HEK293 (cell line): ENCODE data around the gene NEK10.

ENCODE experiments used
- CTCF ChIA-PET: fragments of 350-600 bp; formaldehyde crosslinking; extraction: SDS; loops from one replicate; lab custom pipeline; 2021; ENCODE audit warnings: antibody characterized with exemption; lab: Yijun Ruan, JAX
- POLR2A ChIA-PET: fragments of 300-600 bp; formaldehyde crosslinking; extraction: SDS; loops from one replicate; lab custom pipeline; 2020; ENCODE audit warnings: antibody characterized with exemption, inconsistent platforms; lab: Yijun Ruan, JAX
- H3K27ac ChIP-seq: fragments of 200-500 bp; sonication (Bioruptor generic); 2 replicates; pipeline ENCODE4 v1.5.1; 2014; ENCODE audit warnings: low read depth, low read length, control low read depth, inconsistent platforms; ENCODE audit errors: extremely low read depth
- H3K36me3 ChIP-seq, 2 experiments: fragments of 200-500 bp in 1 of 2; sonication (Bioruptor generic) in 1 of 2; 1 replicate in 1 of 2; 2 replicates in 1 of 2; pipeline ENCODE4 v1.5.1; 2014 to 2017; ENCODE audit warnings: inconsistent platforms in 2 of 2, low read length in 2 of 2; ENCODE audit not compliant: control insufficient read depth in 2 of 2, insufficient read depth in 1 of 2
- H3K4me1 ChIP-seq: fragments of 200-500 bp; sonication (Bioruptor generic); 2 replicates; pipeline ENCODE4 v1.5.1; 2014; ENCODE audit warnings: mild to moderate bottlenecking, low read length, inconsistent platforms; ENCODE audit not compliant: control insufficient read depth, insufficient read depth
- H3K4me3 ChIP-seq: 2 replicates; pipeline ENCODE4 v1.5.1; 2011; ENCODE audit warnings: low read depth, mild to moderate bottlenecking, control low read depth, low read length, moderate library complexity
- H3K9me3 ChIP-seq: fragments of 200-500 bp; sonication (Bioruptor generic); 2 replicates; pipeline ENCODE4 v1.5.1; 2014; ENCODE audit warnings: low read depth, low read length, inconsistent platforms; ENCODE audit not compliant: control insufficient read depth, insufficient read depth
- RBAK ChIP-seq: fragments of 450-650 bp; formaldehyde crosslinking; IDR thresholded peaks from 2 replicates; pipeline ENCODE4 v1.5.1; 2016; ENCODE audit warnings: missing biosample characterization, missing genetic modification characterization
- ZBTB20 ChIP-seq: fragments of 450-650 bp; formaldehyde crosslinking; IDR thresholded peaks from 2 replicates; pipeline ENCODE4 v1.5.1; 2016; ENCODE audit warnings: missing biosample characterization, missing genetic modification characterization
- ZNF155 ChIP-seq: fragments of 450-650 bp; formaldehyde crosslinking; IDR thresholded peaks from 2 replicates; pipeline ENCODE4 v1.5.1; 2016; ENCODE audit warnings: missing biosample characterization, missing genetic modification characterization
- ZNF184 ChIP-seq: fragments of 450-650 bp; IDR thresholded peaks from 2 replicates; pipeline ENCODE4 v1.5.1; 2018; ENCODE audit warnings: missing biosample characterization, mild to moderate bottlenecking, missing genetic modification characterization
- ZNF214 ChIP-seq: fragments of 450-650 bp; formaldehyde crosslinking; IDR thresholded peaks from 2 replicates; pipeline ENCODE4 v1.5.1; 2017; ENCODE audit warnings: missing biosample characterization, mild to moderate bottlenecking, missing genetic modification characterization, borderline replicate concordance
- ZNF223 ChIP-seq: fragments of 450-650 bp; formaldehyde crosslinking; IDR thresholded peaks from 2 replicates; pipeline ENCODE4 v1.5.1; 2016; ENCODE audit warnings: missing biosample characterization, missing genetic modification characterization
- ZNF350 ChIP-seq: fragments of 450-650 bp; formaldehyde crosslinking; IDR thresholded peaks from 2 replicates; pipeline ENCODE4 v1.5.0; 2017; ENCODE audit warnings: missing biosample characterization, mild to moderate bottlenecking, missing genetic modification characterization
- ZNF501 ChIP-seq: fragments of 450-650 bp; formaldehyde crosslinking; IDR thresholded peaks from 2 replicates; pipeline ENCODE4 v1.5.1; 2016; ENCODE audit warnings: missing biosample characterization, missing genetic modification characterization
- ZNF561 ChIP-seq: fragments of 450-650 bp; IDR thresholded peaks from 2 replicates; pipeline ENCODE4 v1.5.1; 2018; ENCODE audit warnings: missing biosample characterization, missing genetic modification characterization, borderline replicate concordance
- ZNF624 ChIP-seq: fragments of 450-650 bp; formaldehyde crosslinking; IDR thresholded peaks from 2 replicates; pipeline ENCODE4 v1.5.1; 2017; ENCODE audit warnings: missing biosample characterization, missing genetic modification characterization
- ZNF658 ChIP-seq: fragments of 450-650 bp; formaldehyde crosslinking; IDR thresholded peaks from 2 replicates; pipeline ENCODE4; 2016; ENCODE audit warnings: missing biosample characterization, missing genetic modification characterization
- ZNF76 ChIP-seq: fragments of 450-650 bp; formaldehyde crosslinking; IDR thresholded peaks from 2 replicates; pipeline ENCODE4; 2016; ENCODE audit warnings: low read depth, missing biosample characterization, missing genetic modification characterization, borderline replicate concordance
- ZNF791 ChIP-seq: fragments of 450-650 bp; formaldehyde crosslinking; IDR thresholded peaks from 2 replicates; pipeline ENCODE4 v1.5.1; 2016; ENCODE audit warnings: missing biosample characterization, missing genetic modification characterization
- ZSCAN30 ChIP-seq: fragments of 450-650 bp; IDR thresholded peaks from 2 replicates; pipeline ENCODE4 v1.5.1; 2018; ENCODE audit warnings: missing biosample characterization, mild to moderate bottlenecking, missing genetic modification characterization, moderate library complexity
- TF ChIP-seq, protein P1 (sequence below): fragments of 450-650 bp; formaldehyde crosslinking; IDR thresholded peaks from 2 replicates; pipeline ENCODE4 v1.5.0; 2017; ENCODE audit warnings: missing biosample characterization, missing genetic modification characterization, borderline replicate concordance
- TF ChIP-seq, protein P2 (sequence below): fragments of 450-650 bp; formaldehyde crosslinking; IDR thresholded peaks from 2 replicates; pipeline ENCODE4 v1.5.1; 2016; ENCODE audit warnings: missing biosample characterization, missing genetic modification characterization
- TF ChIP-seq, protein P3 (sequence below): fragments of 450-650 bp; formaldehyde crosslinking; IDR thresholded peaks from 2 replicates; pipeline ENCODE4 v1.5.1; 2016; ENCODE audit warnings: missing biosample characterization, missing genetic modification characterization
- TF ChIP-seq, protein P4 (sequence below): fragments of 450-650 bp; formaldehyde crosslinking; IDR thresholded peaks from 2 replicates; pipeline ENCODE4 v1.5.1; 2016; ENCODE audit warnings: missing biosample characterization, missing genetic modification characterization, borderline replicate concordance

Gene NEK10

DNA sequence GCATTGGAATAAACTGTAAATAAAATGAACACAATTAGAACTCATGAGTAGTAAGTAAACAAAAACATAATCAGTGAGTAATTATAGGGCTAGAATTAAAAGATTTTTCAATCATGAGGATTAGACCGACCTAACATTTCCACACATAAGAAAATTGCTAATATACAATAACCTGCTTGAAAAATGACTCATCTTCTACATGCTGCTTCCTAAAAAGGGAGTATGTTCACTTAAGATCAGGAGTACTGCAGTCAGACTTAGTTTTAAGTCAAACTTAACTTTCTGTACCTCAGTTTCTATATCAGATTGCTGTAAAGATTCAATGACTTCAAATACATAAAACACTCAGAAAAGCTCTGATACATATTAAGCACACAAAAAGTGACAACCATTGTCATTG, 22.6 kb upstream of the NEK10 start:
- Histone ChIP-seq H3K4me1 (no peaks in the 10 kb centered on the region), H3K27ac (no peak overlapping the region), H3K9me3 (no peaks in the 10 kb centered on the region), H3K36me3 (peaks cover 0 to 10% of the 10 kb centered on the region in 2 experiments; a peak in 1 of 3 replicates), H3K4me3 (no peak overlapping the region)
- ChIA-PET POLR2A (no interaction called here), CTCF (no interaction called here)
- TF ChIP-seq ZNF184 = no peak
- TF ChIP-seq ZNF791 (tag by site-specific recombination) = no peak
- no peak for TF ChIP-seq ZNF501 (tag by site-specific recombination)
- no peak for TF ChIP-seq ZNF561 (tag by site-specific recombination)
- TF ChIP-seq ZNF214 (tag by site-specific recombination) = no peak

DNA sequence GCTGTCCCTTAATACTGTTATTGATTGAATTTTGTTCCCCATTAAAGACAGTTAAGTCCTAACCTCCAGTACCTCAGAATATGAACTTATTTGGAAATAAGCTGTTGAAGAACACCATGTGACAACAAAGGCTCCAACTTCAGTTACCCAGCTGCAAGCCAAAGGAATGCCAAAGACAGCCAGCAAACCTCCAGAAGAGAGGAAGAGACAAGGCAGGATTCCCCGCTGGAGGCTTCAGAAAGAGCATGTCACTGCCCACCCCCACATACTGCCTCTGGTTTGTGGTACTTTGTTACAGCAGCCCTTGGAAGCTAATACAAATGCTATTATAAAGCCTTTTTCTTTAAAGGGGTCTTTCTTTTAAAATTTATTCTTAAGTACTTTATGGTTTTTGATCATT, 18.4 kb upstream of the NEK10 start:
- H3K36me3 ChIP-seq = peaks cover 0 to 27% of the 10 kb centered on the region in 2 experiments; a peak in 2 of 3 replicates

DNA sequence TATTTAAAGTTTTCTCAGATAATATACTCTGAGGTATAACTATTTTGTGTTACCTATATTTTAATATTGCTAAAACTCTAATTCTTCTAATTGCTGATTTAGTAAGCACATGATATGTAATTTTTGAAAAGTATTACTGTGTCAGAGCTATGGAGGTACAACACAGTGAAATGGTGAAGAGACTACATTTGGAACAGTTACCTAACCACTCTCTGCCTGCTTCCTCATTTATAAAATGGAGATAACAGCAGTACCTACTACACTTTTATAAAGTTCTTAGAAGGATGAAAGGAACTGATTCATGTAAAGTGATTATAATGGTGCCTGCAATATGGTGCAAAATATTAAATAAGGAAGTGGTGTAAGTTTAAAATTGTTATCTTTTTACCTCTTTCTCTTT, 16.3 kb upstream of the NEK10 start:
- H3K4me3 ChIP-seq = no peak overlapping the region
- ChIA-PET CTCF (no interaction called here), POLR2A (no interaction called here)
- H3K27ac ChIP-seq = no peak overlapping the region
- no peaks in the 10 kb centered on the region for H3K9me3 ChIP-seq
- H3K4me1 ChIP-seq = no peaks in the 10 kb centered on the region
- H3K36me3 ChIP-seq = peaks cover 3 to 24% of the 10 kb centered on the region in 2 experiments
- no peak for TF ChIP-seq ZNF350 (tag by site-specific recombination)
- no peak for TF ChIP-seq ZBTB20
- TF ChIP-seq, protein P1, sequence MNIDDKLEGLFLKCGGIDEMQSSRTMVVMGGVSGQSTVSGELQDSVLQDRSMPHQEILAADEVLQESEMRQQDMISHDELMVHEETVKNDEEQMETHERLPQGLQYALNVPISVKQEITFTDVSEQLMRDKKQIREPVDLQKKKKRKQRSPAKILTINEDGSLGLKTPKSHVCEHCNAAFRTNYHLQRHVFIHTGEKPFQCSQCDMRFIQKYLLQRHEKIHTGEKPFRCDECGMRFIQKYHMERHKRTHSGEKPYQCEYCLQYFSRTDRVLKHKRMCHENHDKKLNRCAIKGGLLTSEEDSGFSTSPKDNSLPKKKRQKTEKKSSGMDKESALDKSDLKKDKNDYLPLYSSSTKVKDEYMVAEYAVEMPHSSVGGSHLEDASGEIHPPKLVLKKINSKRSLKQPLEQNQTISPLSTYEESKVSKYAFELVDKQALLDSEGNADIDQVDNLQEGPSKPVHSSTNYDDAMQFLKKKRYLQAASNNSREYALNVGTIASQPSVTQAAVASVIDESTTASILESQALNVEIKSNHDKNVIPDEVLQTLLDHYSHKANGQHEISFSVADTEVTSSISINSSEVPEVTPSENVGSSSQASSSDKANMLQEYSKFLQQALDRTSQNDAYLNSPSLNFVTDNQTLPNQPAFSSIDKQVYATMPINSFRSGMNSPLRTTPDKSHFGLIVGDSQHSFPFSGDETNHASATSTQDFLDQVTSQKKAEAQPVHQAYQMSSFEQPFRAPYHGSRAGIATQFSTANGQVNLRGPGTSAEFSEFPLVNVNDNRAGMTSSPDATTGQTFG (tag by site-specific recombination) = no peak
- TF ChIP-seq, protein P2, sequence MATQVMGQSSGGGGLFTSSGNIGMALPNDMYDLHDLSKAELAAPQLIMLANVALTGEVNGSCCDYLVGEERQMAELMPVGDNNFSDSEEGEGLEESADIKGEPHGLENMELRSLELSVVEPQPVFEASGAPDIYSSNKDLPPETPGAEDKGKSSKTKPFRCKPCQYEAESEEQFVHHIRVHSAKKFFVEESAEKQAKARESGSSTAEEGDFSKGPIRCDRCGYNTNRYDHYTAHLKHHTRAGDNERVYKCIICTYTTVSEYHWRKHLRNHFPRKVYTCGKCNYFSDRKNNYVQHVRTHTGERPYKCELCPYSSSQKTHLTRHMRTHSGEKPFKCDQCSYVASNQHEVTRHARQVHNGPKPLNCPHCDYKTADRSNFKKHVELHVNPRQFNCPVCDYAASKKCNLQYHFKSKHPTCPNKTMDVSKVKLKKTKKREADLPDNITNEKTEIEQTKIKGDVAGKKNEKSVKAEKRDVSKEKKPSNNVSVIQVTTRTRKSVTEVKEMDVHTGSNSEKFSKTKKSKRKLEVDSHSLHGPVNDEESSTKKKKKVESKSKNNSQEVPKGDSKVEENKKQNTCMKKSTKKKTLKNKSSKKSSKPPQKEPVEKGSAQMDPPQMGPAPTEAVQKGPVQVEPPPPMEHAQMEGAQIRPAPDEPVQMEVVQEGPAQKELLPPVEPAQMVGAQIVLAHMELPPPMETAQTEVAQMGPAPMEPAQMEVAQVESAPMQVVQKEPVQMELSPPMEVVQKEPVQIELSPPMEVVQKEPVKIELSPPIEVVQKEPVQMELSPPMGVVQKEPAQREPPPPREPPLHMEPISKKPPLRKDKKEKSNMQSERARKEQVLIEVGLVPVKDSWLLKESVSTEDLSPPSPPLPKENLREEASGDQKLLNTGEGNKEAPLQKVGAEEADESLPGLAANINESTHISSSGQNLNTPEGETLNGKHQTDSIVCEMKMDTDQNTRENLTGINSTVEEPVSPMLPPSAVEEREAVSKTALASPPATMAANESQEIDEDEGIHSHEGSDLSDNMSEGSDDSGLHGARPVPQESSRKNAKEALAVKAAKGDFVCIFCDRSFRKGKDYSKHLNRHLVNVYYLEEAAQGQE = no peak
- no peak for TF ChIP-seq ZNF658 (tag by site-specific recombination)
- TF ChIP-seq, protein P3, sequence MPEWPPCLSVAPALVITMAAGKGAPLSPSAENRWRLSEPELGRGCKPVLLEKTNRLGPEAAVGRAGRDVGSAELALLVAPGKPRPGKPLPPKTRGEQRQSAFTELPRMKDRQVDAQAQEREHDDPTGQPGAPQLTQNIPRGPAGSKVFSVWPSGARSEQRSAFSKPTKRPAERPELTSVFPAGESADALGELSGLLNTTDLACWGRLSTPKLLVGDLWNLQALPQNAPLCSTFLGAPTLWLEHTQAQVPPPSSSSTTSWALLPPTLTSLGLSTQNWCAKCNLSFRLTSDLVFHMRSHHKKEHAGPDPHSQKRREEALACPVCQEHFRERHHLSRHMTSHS = no peak
- TF ChIP-seq ZNF624 (tag by site-specific recombination) = no peak
- TF ChIP-seq RBAK (tag by site-specific recombination) = no peak
- no peak for TF ChIP-seq ZNF155 (tag by site-specific recombination)
- TF ChIP-seq ZNF76 (tag by site-specific recombination) = no peak

More for the DNA sequence above, 18.4 kb upstream of the NEK10 start:
- H3K27ac ChIP-seq = no peak overlapping the region
- no peak for TF ChIP-seq ZSCAN30
- TF ChIP-seq, protein P4, sequence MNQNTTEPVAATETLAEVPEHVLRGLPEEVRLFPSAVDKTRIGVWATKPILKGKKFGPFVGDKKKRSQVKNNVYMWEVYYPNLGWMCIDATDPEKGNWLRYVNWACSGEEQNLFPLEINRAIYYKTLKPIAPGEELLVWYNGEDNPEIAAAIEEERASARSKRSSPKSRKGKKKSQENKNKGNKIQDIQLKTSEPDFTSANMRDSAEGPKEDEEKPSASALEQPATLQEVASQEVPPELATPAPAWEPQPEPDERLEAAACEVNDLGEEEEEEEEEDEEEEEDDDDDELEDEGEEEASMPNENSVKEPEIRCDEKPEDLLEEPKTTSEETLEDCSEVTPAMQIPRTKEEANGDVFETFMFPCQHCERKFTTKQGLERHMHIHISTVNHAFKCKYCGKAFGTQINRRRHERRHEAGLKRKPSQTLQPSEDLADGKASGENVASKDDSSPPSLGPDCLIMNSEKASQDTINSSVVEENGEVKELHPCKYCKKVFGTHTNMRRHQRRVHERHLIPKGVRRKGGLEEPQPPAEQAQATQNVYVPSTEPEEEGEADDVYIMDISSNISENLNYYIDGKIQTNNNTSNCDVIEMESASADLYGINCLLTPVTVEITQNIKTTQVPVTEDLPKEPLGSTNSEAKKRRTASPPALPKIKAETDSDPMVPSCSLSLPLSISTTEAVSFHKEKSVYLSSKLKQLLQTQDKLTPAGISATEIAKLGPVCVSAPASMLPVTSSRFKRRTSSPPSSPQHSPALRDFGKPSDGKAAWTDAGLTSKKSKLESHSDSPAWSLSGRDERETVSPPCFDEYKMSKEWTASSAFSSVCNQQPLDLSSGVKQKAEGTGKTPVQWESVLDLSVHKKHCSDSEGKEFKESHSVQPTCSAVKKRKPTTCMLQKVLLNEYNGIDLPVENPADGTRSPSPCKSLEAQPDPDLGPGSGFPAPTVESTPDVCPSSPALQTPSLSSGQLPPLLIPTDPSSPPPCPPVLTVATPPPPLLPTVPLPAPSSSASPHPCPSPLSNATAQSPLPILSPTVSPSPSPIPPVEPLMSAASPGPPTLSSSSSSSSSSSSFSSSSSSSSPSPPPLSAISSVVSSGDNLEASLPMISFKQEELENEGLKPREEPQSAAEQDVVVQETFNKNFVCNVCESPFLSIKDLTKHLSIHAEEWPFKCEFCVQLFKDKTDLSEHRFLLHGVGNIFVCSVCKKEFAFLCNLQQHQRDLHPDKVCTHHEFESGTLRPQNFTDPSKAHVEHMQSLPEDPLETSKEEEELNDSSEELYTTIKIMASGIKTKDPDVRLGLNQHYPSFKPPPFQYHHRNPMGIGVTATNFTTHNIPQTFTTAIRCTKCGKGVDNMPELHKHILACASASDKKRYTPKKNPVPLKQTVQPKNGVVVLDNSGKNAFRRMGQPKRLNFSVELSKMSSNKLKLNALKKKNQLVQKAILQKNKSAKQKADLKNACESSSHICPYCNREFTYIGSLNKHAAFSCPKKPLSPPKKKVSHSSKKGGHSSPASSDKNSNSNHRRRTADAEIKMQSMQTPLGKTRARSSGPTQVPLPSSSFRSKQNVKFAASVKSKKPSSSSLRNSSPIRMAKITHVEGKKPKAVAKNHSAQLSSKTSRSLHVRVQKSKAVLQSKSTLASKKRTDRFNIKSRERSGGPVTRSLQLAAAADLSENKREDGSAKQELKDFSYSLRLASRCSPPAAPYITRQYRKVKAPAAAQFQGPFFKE = no peak
- no peak for TF ChIP-seq ZNF223
- H3K9me3 ChIP-seq = no peaks in the 10 kb centered on the region
- POLR2A ChIA-PET = no interaction called here
- no peaks in the 10 kb centered on the region for H3K4me1 ChIP-seq
- H3K4me3 ChIP-seq = no peak overlapping the region
- CTCF ChIA-PET = no interaction called here
